HG03378 (cell line): Measurements from ENCODE around the gene SLC34A1.

Source experiments
- ATAC-seq: cut with Tn5 transposase; IDR thresholded peaks from one replicate; pipeline ENCODE4 v1.9.1; 2021; ENCODE audit warnings: mild to moderate bottlenecking, moderate library complexity; ENCODE audit not compliant: unreplicated experiment

Gene SLC34A1

GRCh38 chr5:177444106-177445051 lies 60.1 kb downstream of the SLC34A1 start:
- ATAC-seq: no peak

GRCh38 chr5:177445052-177445916 lies 61.0 kb downstream of the SLC34A1 start:
- ATAC-seq: no peak

DNA sequence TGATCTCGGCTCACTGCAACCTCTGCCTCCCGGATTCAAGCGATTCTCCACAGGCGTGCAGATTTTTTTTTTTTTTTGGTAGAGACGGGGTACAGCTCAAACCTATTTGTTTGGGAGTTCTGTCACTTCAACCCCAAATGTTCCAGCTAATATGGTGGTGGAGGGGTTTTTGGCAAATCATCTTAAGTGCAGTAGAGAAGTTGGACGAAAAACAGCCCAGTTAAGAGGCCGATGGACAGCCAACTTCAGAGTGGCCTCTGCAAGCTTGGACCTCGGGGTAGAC lies 61.6 kb downstream of the SLC34A1 start:
- ATAC-seq: no peak

- ATAC-seq: no peak
Observed at GRCh38 chr5:177446200-177447065, 62.2 kb downstream of the SLC34A1 start, which contains the start of gene PRR7. TSS of gene PRR7 (plus strand) at chr5:177446814. CDS start at chr5:177455068, 8,254 bp downstream.

GRCh38 chr5:177447066-177447610 lies 62.9 kb downstream of the SLC34A1 start:
- no peak for ATAC-seq

- no peak for ATAC-seq
Observed at GRCh38 chr5:177447611-177448243, 63.5 kb downstream of the SLC34A1 start.
